GM23338 (cell line): ENCODE data around the gene TSHZ2.

Source experiments
- EZH2 ChIP-seq: fragments of 200-600 bp; sonication (generic); IDR thresholded peaks from one replicate; pipeline ENCODE4 v1.8.0; 2017; ENCODE audit warnings: antibody characterized with exemption, mild to moderate bottlenecking, low read depth; ENCODE audit not compliant: unreplicated experiment
- JUNB ChIP-seq: IDR thresholded peaks from one replicate; pipeline ENCODE4 v1.6.1; 2016; ENCODE audit warnings: antibody characterized with exemption; ENCODE audit not compliant: unreplicated experiment
- POLR2AphosphoS5 ChIP-seq: IDR thresholded peaks from 2 replicates; pipeline ENCODE4 v1.6.1; 2016; ENCODE audit warnings: antibody characterized with exemption, low read depth
- TF ChIP-seq, protein P1 (sequence below), 2 experiments: fragments of 200-600 bp in 1 of 2; sonication (generic) in 1 of 2; conservative IDR thresholded peaks; 2 replicates each; pipeline versions ENCODE4 v1.5.1 to v1.6.1; 2016 to 2017; ENCODE audit warnings: antibody characterized with exemption in 2 of 2, low read depth in 2 of 2, mild to moderate bottlenecking in 2 of 2, moderate library complexity in 1 of 2

DNA sequence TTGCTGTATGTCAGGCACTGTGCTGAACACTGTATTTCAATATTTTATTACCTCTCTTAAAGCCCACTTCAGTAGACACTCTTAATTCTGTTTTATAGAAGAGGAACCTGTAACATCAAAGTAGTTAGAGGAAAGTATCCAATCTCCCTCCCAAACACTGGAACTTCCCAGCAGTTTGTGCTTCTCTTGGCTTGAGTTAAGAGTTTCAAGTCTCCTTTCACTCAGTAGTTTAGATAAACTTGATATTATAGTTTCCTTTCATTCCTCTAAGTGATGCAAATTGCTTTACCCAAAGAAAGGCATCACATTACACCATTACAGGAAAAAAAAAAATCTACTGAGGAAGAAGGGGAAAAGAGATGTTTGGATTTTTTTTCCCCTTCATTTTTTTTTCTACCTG is 164.3 kb downstream of the TSHZ2 start:
- TF ChIP-seq, protein P1, sequence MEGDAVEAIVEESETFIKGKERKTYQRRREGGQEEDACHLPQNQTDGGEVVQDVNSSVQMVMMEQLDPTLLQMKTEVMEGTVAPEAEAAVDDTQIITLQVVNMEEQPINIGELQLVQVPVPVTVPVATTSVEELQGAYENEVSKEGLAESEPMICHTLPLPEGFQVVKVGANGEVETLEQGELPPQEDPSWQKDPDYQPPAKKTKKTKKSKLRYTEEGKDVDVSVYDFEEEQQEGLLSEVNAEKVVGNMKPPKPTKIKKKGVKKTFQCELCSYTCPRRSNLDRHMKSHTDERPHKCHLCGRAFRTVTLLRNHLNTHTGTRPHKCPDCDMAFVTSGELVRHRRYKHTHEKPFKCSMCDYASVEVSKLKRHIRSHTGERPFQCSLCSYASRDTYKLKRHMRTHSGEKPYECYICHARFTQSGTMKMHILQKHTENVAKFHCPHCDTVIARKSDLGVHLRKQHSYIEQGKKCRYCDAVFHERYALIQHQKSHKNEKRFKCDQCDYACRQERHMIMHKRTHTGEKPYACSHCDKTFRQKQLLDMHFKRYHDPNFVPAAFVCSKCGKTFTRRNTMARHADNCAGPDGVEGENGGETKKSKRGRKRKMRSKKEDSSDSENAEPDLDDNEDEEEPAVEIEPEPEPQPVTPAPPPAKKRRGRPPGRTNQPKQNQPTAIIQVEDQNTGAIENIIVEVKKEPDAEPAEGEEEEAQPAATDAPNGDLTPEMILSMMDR (conservative IDR thresholded peaks at IDR 0.05; ENCODE audit: low read depth in 2 of 2): no peak
- TF ChIP-seq EZH2 (no peak), JUNB (no peak), POLR2AphosphoS5 (no peak)
